Erythroblast (primary cell): Measurements from ENCODE around the gene DAB2IP.

Source experiments
- GATA1 ChIP-seq: IDR thresholded peaks from 2 replicates; pipeline ENCODE4 v1.6.1; 2011; ENCODE audit warnings: low read depth, mild to moderate bottlenecking, control low read depth, low read length, moderate library complexity
- POLR2A ChIP-seq: IDR thresholded peaks from 2 replicates; pipeline ENCODE4 v1.6.1; 2011; ENCODE audit warnings: mild to moderate bottlenecking, low read length

GRCh38 chr9:121819428-121820231 is 168.2 kb downstream of the DAB2IP start:
- TF ChIP-seq POLR2A (no peak), GATA1 (no peak)
